Germinal center (tissue), 1 donor: ENCODE measurements around the gene SDC1.

ENCODE experiments used
- DNase-seq: peaks from one replicate; pipeline ENCODE4 v3.0.0; 2012; ENCODE audit warnings: mixed read lengths, low spot score

SDC1 gene

GRCh38 chr2:20169796-20170703 is 54.9 kb downstream of the SDC1 start:
- no peak for DNase-seq

- DNase-seq: no peak
Observed at GRCh38 chr2:20168727-20169696, 55.9 kb downstream of the SDC1 start.

GRCh38 chr2:20168048-20168726 is 56.7 kb downstream of the SDC1 start:
- DNase-seq: no peak

- no peak for DNase-seq
Observed at GRCh38 chr2:20167356-20167755, 57.6 kb downstream of the SDC1 start.

GRCh38 chr2:20165677-20166509 is 59.0 kb downstream of the SDC1 start:
- DNase-seq: no peak

- DNase-seq: no peak
Observed at GRCh38 chr2:20164734-20165478, 60.0 kb downstream of the SDC1 start.

GRCh38 chr2:20164061-20164733 is 60.7 kb downstream of the SDC1 start:
- DNase-seq: no peak

GRCh38 chr2:20159411-20160070 is 65.4 kb downstream of the SDC1 start:
- no peak for DNase-seq

GRCh38 chr2:20157193-20157891 is 67.6 kb downstream of the SDC1 start:
- no peak for DNase-seq

GRCh38 chr2:20156836-20157192 is 68.1 kb downstream of the SDC1 start:
- DNase-seq: no peak

GRCh38 chr2:20156076-20156759 is 68.7 kb downstream of the SDC1 start:
- DNase-seq: no peak

- DNase-seq: no peak
Observed at GRCh38 chr2:20153131-20153851, 71.6 kb downstream of the SDC1 start.

- DNase-seq: no peak
Observed at GRCh38 chr2:20150806-20151571, 73.9 kb downstream of the SDC1 start.
